ENCODE data around the gene USP13. TPM values are rescaled to one million over a fixed set of nuclear protein-coding genes. Genes with fewer than 3 reads are reported as not detected.

Gene USP13
- total and polyA plus RNA-seq, 10 of the 15 experiments (the other 5 are each of a cell fraction or from before 2014, with no cell fraction given) = 3.2 to 20.8 (median 9.0) TPM

DNA sequence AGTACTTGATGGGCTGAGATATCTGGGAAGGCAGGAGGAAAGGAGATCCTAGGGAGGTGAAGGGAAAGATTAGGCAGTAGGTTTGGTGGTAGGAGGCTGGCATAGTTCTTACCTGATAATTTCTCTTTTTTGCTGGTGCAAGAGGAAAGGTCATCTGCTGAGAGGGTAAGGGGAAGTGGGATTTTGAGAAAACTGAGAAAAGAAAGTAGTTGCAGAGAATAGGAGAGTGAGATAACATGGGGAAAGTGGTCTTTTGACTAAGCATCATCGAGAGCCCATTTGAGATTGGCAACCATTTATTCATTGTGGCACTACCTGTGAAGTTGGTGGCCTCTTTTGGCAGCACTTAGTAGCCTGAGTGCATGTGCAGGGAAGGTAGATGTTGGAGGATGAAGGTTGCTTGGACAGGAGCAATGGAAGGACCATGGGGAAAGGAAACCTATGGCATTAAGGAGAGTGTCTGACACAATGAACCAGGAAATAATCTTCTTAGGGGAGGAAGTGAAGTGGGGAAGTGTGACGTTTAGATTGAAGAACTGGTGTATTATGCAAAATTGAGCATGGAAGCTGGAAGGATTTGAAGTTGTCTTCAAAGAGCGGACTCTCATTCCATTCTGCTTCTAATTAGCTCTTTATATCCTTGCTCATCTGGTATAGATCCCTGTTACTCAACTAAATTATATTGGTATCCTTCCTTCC lies 21.9 kb upstream of the USP13 start:
- intact Hi-C loops (cut with micrococcal nuclease; ENCODE audit: unreplicated experiment) (no loop called here), in situ Hi-C loops (cut with MboI) (no loop called here)
- H3K36me3 ChIP-seq (ENCODE audit: control insufficient read depth in 2 of 2, insufficient read depth in 2 of 2, low read length in 1 of 2) = no peaks in the 10 kb centered on the region
- RAD21 ChIA-PET (ENCODE audit: unreplicated experiment) = interaction anchor here (1.0 kb wide), 1 partner anchor 23 kb away, joined by 4 read pairs; no protein-coding TSS in a partner anchor
- WGBS (ENCODE audit: insufficient coverage, insufficient replicate concordance, low lambda C conversion rate, missing lambda C conversion rate) = 35% methylated on average over 3 of the region's 3 CpGs
- BruUV-seq (replicated peaks) = no TSS peak
- POLR2A ChIA-PET = no interaction called here
- no peaks in the 10 kb centered on the region for H3K9me3 ChIP-seq (replicated peaks; ENCODE audit: control insufficient read depth, insufficient read depth, low read length)
- H3K27ac ChIP-seq (ENCODE audit: control insufficient read depth, insufficient read depth) = no peak overlapping the region
- H4K20me1 ChIP-seq (ENCODE audit: control insufficient read depth, insufficient read depth) = no peaks in the 10 kb centered on the region
- CTCF ChIA-PET = interaction anchor here (1.2 kb wide), 1 partner anchor 20 kb away, joined by 3 read pairs; no protein-coding TSS in a partner anchor
- H3K79me2 ChIP-seq (ENCODE audit: control insufficient read depth, insufficient read depth, low read length) = no peaks in the 10 kb centered on the region
- H3K4me2 ChIP-seq (ENCODE audit: control insufficient read depth, insufficient read depth) = no peak overlapping the region
- ATAC-seq (peak; percentile 58), FAIRE-seq (no peak), DNase-seq (ENCODE audit: low read depth, low spot score) (no peak)
- no peak overlapping the region for H3K4me3 ChIP-seq
- SMC1A ChIA-PET (ENCODE audit: uncharacterized antibody, unreplicated experiment) = no interaction called here
- no peaks in the 10 kb centered on the region for H3K4me1 ChIP-seq (ENCODE audit: control insufficient read depth, insufficient read depth, low read length)
- H3K9ac ChIP-seq (ENCODE audit: control insufficient read depth, insufficient read depth, low read length) = no peak overlapping the region
- H2AFZ ChIP-seq (ENCODE audit: control insufficient read depth, low read depth, low read length) = no peak overlapping the region
- TF ChIP-seq SUZ12 (IDR thresholded peaks at IDR 0.05; ENCODE audit: unreplicated experiment) (no peak), SPI1 (IDR thresholded peaks at IDR 0.05; ENCODE audit: borderline replicate concordance, insufficient read depth, low read depth, low read length) (peak; percentile 7; the same call in 1 of the 2 replicates)
- TF ChIP-seq, protein P1, sequence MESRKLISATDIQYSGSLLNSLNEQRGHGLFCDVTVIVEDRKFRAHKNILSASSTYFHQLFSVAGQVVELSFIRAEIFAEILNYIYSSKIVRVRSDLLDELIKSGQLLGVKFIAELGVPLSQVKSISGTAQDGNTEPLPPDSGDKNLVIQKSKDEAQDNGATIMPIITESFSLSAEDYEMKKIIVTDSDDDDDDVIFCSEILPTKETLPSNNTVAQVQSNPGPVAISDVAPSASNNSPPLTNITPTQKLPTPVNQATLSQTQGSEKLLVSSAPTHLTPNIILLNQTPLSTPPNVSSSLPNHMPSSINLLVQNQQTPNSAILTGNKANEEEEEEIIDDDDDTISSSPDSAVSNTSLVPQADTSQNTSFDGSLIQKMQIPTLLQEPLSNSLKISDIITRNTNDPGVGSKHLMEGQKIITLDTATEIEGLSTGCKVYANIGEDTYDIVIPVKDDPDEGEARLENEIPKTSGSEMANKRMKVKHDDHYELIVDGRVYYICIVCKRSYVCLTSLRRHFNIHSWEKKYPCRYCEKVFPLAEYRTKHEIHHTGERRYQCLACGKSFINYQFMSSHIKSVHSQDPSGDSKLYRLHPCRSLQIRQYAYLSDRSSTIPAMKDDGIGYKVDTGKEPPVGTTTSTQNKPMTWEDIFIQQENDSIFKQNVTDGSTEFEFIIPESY (IDR thresholded peaks at IDR 0.05) = no peak
- H3K27me3 ChIP-seq (replicated peaks in 1 of 2; ENCODE audit: control insufficient read depth in 2 of 2, insufficient read depth in 2 of 2, low read length in 1 of 2) = no peaks in the 10 kb centered on the region

DNA sequence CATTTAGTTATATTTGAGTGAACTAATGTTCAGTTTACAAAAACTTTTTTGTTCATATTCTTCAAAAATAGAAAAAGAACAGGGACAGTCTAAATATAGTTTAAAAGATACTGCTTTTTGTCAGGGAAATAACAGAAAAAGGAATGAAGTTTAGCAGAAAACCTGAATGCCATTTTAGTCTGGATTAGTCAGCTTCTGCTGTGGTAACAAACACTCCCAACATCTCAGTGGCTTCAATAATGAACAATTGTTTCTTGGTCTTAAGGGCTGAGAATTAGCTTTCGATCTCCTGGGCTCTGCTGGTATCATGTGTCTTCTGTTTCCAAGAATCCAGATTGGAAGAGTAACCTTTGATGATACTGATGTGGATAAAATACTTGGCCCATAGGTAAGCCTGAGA lies 12.4 kb upstream of the USP13 start:
- POLR2A ChIA-PET = no interaction called here
- ATAC-seq = no peak

More for the DNA sequence above, 12.4 kb upstream of the USP13 start:
- no peaks in the 10 kb centered on the region for H3K79me2 ChIP-seq (ENCODE audit: control insufficient read depth, insufficient read depth, low read length)
- H3K27ac ChIP-seq (ENCODE audit: control insufficient read depth, insufficient read depth) = no peak overlapping the region
- no peak overlapping the region for H3K9ac ChIP-seq (ENCODE audit: control insufficient read depth, insufficient read depth, low read length)
- FAIRE-seq (no peak), DNase-seq (ENCODE audit: low read depth, low spot score) (no peak)
- no peaks in the 10 kb centered on the region for H3K27me3 ChIP-seq (replicated peaks in 1 of 2; ENCODE audit: control insufficient read depth in 2 of 2, insufficient read depth in 2 of 2, low read length in 1 of 2)
- intact Hi-C loops (cut with micrococcal nuclease; ENCODE audit: unreplicated experiment) (no loop called here), in situ Hi-C loops (cut with MboI) (no loop called here)
- no peak overlapping the region for H2AFZ ChIP-seq (ENCODE audit: control insufficient read depth, low read depth, low read length)
- no peak overlapping the region for H3K4me3 ChIP-seq
- TF ChIP-seq BMI1 (IDR thresholded peaks at IDR 0.05; ENCODE audit: borderline replicate concordance) = no peak
- TF ChIP-seq, protein P2, sequence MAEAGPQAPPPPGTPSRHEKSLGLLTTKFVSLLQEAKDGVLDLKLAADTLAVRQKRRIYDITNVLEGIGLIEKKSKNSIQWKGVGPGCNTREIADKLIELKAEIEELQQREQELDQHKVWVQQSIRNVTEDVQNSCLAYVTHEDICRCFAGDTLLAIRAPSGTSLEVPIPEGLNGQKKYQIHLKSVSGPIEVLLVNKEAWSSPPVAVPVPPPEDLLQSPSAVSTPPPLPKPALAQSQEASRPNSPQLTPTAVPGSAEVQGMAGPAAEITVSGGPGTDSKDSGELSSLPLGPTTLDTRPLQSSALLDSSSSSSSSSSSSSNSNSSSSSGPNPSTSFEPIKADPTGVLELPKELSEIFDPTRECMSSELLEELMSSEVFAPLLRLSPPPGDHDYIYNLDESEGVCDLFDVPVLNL (IDR thresholded peaks at IDR 0.05; ENCODE audit: low read depth, low read length) = no peak
- TF ChIP-seq CEBPB (IDR thresholded peaks at IDR 0.05; ENCODE audit: borderline replicate concordance in 1 of 2, low read depth in 2 of 2, low read length in 2 of 2) = no peak
- no peak for TF ChIP-seq BACH1 (IDR thresholded peaks at IDR 0.05; ENCODE audit: borderline replicate concordance)
- no peak for TF ChIP-seq GABPA (IDR thresholded peaks at IDR 0.05; ENCODE audit: low read depth)
- no peak for TF ChIP-seq SPI1 (IDR thresholded peaks at IDR 0.05; ENCODE audit: borderline replicate concordance, insufficient read depth, low read depth, low read length)
- RAD21 ChIA-PET (ENCODE audit: unreplicated experiment) = no interaction called here
- H3K4me1 ChIP-seq (ENCODE audit: control insufficient read depth, insufficient read depth, low read length) = 0 out of 2 replicates have a peak, but pooled peaks cover 3% of the 10 kb centered on the region
- SMC1A ChIA-PET (ENCODE audit: uncharacterized antibody, unreplicated experiment) = no interaction called here
- no peaks in the 10 kb centered on the region for H3K36me3 ChIP-seq (ENCODE audit: control insufficient read depth in 2 of 2, insufficient read depth in 2 of 2, low read length in 1 of 2)
- H4K20me1 ChIP-seq (ENCODE audit: control insufficient read depth, insufficient read depth) = no peaks in the 10 kb centered on the region
- H3K4me2 ChIP-seq (ENCODE audit: control insufficient read depth, insufficient read depth) = no peak overlapping the region
- H3K9me3 ChIP-seq (replicated peaks; ENCODE audit: control insufficient read depth, insufficient read depth, low read length) = no peaks in the 10 kb centered on the region
- WGBS (ENCODE audit: insufficient coverage, insufficient replicate concordance, low lambda C conversion rate, missing lambda C conversion rate) = 90% methylated on average over 1 of the region's 1 CpG
- BruUV-seq (replicated peaks) = no TSS peak
- CTCF ChIA-PET = interaction anchor here (0.7 kb wide), 1 partner anchor 9 kb away, joined by 4 read pairs; no protein-coding TSS in a partner anchor
